Activated T-helper 2 cell treated with anti-CD3 and anti-CD28 coated beads, Interferon-gamma antibody, Interleukin-2, Interleukin-4, amounts not matched to agents 10 μg/mL and 5 μg/mL and 100 μg/mL, durations not matched to agents 14 hours and 24 hours and 36 hours (primary cell): Measurements from ENCODE around the gene COL15A1. TPM values are rescaled to one million over a fixed set of nuclear protein-coding genes. Genes with fewer than 3 reads are reported as not detected.

Experiments used
- DNase-seq: peaks from one replicate; pipeline ENCODE4 v3.0.0; 2021; ENCODE audit warnings: low spot score
- H3K27ac Mint-ChIP-seq: one replicate; pipeline ENCODE4 v1.8.0; 2021; ENCODE audit warnings: mixed read lengths
- H3K27me3 Mint-ChIP-seq: one replicate; pipeline ENCODE4 v1.8.0; 2021; ENCODE audit warnings: low read depth, mixed read lengths
- H3K36me3 Mint-ChIP-seq: one replicate; pipeline ENCODE4 v1.8.0; 2021; ENCODE audit warnings: low read depth, mixed read lengths
- H3K4me1 Mint-ChIP-seq: one replicate; pipeline ENCODE4 v1.8.0; 2021; ENCODE audit warnings: low read depth, mixed read lengths
- H3K4me3 Mint-ChIP-seq: one replicate; pipeline ENCODE4 v1.8.0; 2021; ENCODE audit warnings: low read depth, mild to moderate bottlenecking, moderate library complexity, mixed read lengths
- H3K9me3 Mint-ChIP-seq: one replicate; pipeline ENCODE4 v1.8.0; 2021; ENCODE audit warnings: mixed read lengths
- intact Hi-C: fragments of 100-400 bp; cut with micrococcal nuclease; formaldehyde crosslinking; loops from one replicate; pipeline ENCODE4 v1.15.1; 2023
- total RNA-seq: library from RNA; stranded (reverse); gene quantifications from 2 replicates; pipeline ENCODE4 v1.2.3, GENCODE V29; 2022

COL15A1 gene
- total RNA-seq, 1 donor from 2014 or later, result not detected

- Mint-ChIP-seq H3K4me1 (no peaks in the 10 kb centered on the region), H3K4me3 (no peak overlapping the region), H3K27me3 (peaks cover 16% of the 10 kb centered on the region), H3K27ac (no peak overlapping the region), H3K9me3 (no peaks in the 10 kb centered on the region), H3K36me3 (no peaks in the 10 kb centered on the region)
- no peak for DNase-seq
- intact Hi-C loops, result no loop called here
Measured at GRCh38 chr9:98958271-98958984, 14.7 kb downstream of the COL15A1 start.

DNA sequence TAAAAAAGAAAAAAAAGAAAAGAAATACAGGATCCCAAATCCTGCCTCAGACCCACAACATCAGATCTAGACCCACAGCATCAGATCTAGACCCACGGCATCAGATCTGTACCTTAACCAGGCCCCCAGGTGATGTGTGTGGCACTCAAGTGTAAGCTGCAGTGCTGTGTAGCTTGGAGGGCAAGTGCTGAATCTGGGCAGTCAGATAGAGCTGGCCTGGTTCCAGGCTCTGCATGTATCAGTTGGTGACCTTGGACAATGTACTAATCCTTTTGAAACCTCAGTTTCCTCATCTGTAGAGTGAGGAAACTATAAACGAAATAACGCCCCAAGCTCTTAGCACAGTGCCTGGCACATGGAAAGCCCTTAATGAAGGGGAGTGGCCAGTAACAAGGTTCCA is 16.7 kb downstream of the COL15A1 start:
- Mint-ChIP-seq H3K4me1 (no peaks in the 10 kb centered on the region), H3K9me3 (no peaks in the 10 kb centered on the region), H3K4me3 (no peak overlapping the region), H3K27ac (no peak overlapping the region), H3K27me3 (peaks cover 14% of the 10 kb centered on the region), H3K36me3 (no peaks in the 10 kb centered on the region)
- no peak for DNase-seq
- intact Hi-C loops, result no loop called here

- Mint-ChIP-seq H3K4me1 (no peaks in the 10 kb centered on the region), H3K4me3 (no peak overlapping the region), H3K27ac (no peak overlapping the region), H3K36me3 (no peaks in the 10 kb centered on the region), H3K9me3 (no peaks in the 10 kb centered on the region), H3K27me3 (peaks cover 12% of the 10 kb centered on the region)
- intact Hi-C loops, result no loop called here
- no peak for DNase-seq
Measured at GRCh38 chr9:98961513-98962180, 17.9 kb downstream of the COL15A1 start.

GRCh38 chr9:98962181-98962560 is 18.5 kb downstream of the COL15A1 start:
- peaks cover 12% of the 10 kb centered on the region for H3K27me3 Mint-ChIP-seq
- no peaks in the 10 kb centered on the region for H3K4me1 Mint-ChIP-seq
- no peak for DNase-seq
- H3K27ac Mint-ChIP-seq, result no peak overlapping the region
- no peak overlapping the region for H3K4me3 Mint-ChIP-seq
- intact Hi-C loops, result no loop called here
- no peaks in the 10 kb centered on the region for H3K9me3 Mint-ChIP-seq
- no peaks in the 10 kb centered on the region for H3K36me3 Mint-ChIP-seq

- Mint-ChIP-seq H3K4me3 (no peak overlapping the region), H3K4me1 (no peaks in the 10 kb centered on the region), H3K9me3 (no peaks in the 10 kb centered on the region), H3K27ac (no peak overlapping the region), H3K27me3 (peaks cover 12% of the 10 kb centered on the region), H3K36me3 (no peaks in the 10 kb centered on the region)
- DNase-seq, result no peak
- intact Hi-C loops, result no loop called here
Measured at GRCh38 chr9:98962861-98963260, 19.2 kb downstream of the COL15A1 start.

DNA sequence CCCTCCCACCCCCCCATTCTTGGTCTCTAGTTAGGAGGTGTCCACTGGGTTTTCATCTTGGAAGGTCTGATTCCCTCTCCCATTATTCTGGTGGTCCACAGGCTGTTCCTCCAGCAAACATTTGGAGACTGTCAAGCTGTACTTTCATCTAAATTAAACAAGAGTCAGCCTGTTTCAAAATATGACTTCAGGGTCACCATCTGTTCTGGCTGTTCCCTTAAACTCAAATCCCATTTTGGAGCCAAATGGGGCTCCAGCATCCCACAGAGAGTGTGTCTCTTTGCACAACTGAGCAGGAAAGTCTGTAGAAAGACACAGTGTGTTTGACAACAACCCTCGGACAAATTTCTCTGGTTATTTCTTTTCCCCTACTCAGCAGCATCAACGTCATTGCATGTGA is 20.5 kb downstream of the COL15A1 start:
- H3K27me3 Mint-ChIP-seq, result peaks cover 9% of the 10 kb centered on the region
- intact Hi-C loops, result no loop called here

GRCh38 chr9:98964911-98965336 is 21.2 kb downstream of the COL15A1 start:
- no peak for DNase-seq
- intact Hi-C loops, result no loop called here
- Mint-ChIP-seq H3K27ac (no peak overlapping the region), H3K4me3 (no peak overlapping the region), H3K27me3 (peaks cover 9% of the 10 kb centered on the region), H3K36me3 (no peaks in the 10 kb centered on the region), H3K9me3 (no peaks in the 10 kb centered on the region), H3K4me1 (no peaks in the 10 kb centered on the region)

More for the DNA sequence above, 20.5 kb downstream of the COL15A1 start:
- H3K9me3 Mint-ChIP-seq, result no peaks in the 10 kb centered on the region
- H3K36me3 Mint-ChIP-seq, result no peaks in the 10 kb centered on the region
- DNase-seq, result no peak
- H3K4me1 Mint-ChIP-seq, result no peaks in the 10 kb centered on the region
- H3K4me3 Mint-ChIP-seq, result no peak overlapping the region
- no peak overlapping the region for H3K27ac Mint-ChIP-seq

- intact Hi-C loops, result no loop called here
- Mint-ChIP-seq H3K9me3 (no peaks in the 10 kb centered on the region), H3K36me3 (no peaks in the 10 kb centered on the region), H3K27me3 (peaks cover 6% of the 10 kb centered on the region), H3K4me3 (no peak overlapping the region), H3K4me1 (no peaks in the 10 kb centered on the region), H3K27ac (no peak overlapping the region)
- no peak for DNase-seq
Measured at GRCh38 chr9:98966676-98967075, 23.0 kb downstream of the COL15A1 start.

GRCh38 chr9:98967257-98967656 is 23.6 kb downstream of the COL15A1 start:
- H3K9me3 Mint-ChIP-seq, result no peaks in the 10 kb centered on the region
- no peak overlapping the region for H3K4me3 Mint-ChIP-seq
- H3K27ac Mint-ChIP-seq, result no peak overlapping the region
- no peaks in the 10 kb centered on the region for H3K36me3 Mint-ChIP-seq
- DNase-seq, result no peak
- H3K27me3 Mint-ChIP-seq, result peaks cover 6% of the 10 kb centered on the region
- intact Hi-C loops, result no loop called here
- H3K4me1 Mint-ChIP-seq, result no peaks in the 10 kb centered on the region

- H3K4me3 Mint-ChIP-seq, result no peak overlapping the region
- H3K36me3 Mint-ChIP-seq, result no peaks in the 10 kb centered on the region
- intact Hi-C loops, result no loop called here
- DNase-seq, result no peak
- H3K4me1 Mint-ChIP-seq, result no peaks in the 10 kb centered on the region
- H3K27me3 Mint-ChIP-seq, result peaks cover 6% of the 10 kb centered on the region
- H3K9me3 Mint-ChIP-seq, result no peaks in the 10 kb centered on the region
- no peak overlapping the region for H3K27ac Mint-ChIP-seq
Measured at GRCh38 chr9:98967680-98968079, 24.0 kb downstream of the COL15A1 start.

DNA sequence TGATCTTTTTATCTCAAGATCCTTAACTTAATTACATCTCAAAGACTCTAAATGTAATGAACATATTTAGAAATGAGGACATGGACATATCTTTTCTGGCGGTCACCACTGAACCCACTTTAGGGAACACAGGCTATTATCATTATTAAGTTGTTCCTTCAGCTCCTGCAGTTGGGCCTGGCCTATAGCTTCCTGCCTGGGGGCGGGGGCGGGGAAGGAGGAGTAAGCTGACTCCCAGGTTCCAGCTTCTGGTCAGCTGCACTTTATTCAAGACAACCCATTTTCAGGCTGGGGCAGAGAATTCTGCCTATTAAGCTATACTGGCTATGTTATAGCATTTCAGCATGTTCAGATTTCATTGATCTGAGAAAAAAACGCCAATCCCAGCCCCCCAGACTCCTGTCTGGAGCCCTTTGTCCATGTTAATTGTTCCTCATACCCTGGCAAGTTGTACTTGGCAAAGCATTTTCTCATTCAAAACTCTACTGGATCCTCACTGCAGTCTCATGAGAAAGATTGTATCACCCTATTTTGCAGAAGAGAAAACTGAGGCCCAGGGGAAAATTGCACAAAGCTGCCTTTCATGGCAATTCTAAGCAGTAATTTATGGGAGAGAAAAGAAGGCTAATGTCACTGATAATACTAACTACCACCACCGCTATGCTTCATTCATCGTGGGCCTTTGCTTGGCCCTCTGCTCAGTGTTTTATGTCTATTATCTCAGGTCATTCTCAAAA is 25.1 kb downstream of the COL15A1 start:
- Mint-ChIP-seq H3K9me3 (no peaks in the 10 kb centered on the region), H3K27ac (no peak overlapping the region), H3K36me3 (no peaks in the 10 kb centered on the region), H3K4me3 (no peak overlapping the region), H3K4me1 (no peaks in the 10 kb centered on the region), H3K27me3 (peaks cover 10% of the 10 kb centered on the region)
- intact Hi-C loops, result no loop called here
- DNase-seq, result no peak

GRCh38 chr9:98970532-98971041 is 26.9 kb downstream of the COL15A1 start:
- Mint-ChIP-seq H3K4me1 (peaks cover 5% of the 10 kb centered on the region), H3K36me3 (no peaks in the 10 kb centered on the region), H3K9me3 (no peaks in the 10 kb centered on the region), H3K27me3 (peaks cover 17% of the 10 kb centered on the region), H3K27ac (no peak overlapping the region), H3K4me3 (no peak overlapping the region)
- intact Hi-C loops, result no loop called here
- no peak for DNase-seq
